Stimulated activated CD4-positive, alpha-beta T cell treated with anti-CD3 and anti-CD28 coated beads, Interleukin-4, amount 100 ng/mL, for 4 hours (primary cell): Measurements from ENCODE around the gene HHAT.

Experiments used
- DNase-seq, 2 experiments: peaks; one replicate each; pipeline ENCODE4 v3.0.0-alpha.2; 2020

Gene HHAT

GRCh38 chr1:210328746-210329503 is at the start of gene HHAT:
Gene HHAT, plus strand, starts transcription at chr1:210328902. Its CDS starts 20,074 bp downstream, at chr1:210348976.
- DNase-seq, result peak; percentile 37 to 57

DNA sequence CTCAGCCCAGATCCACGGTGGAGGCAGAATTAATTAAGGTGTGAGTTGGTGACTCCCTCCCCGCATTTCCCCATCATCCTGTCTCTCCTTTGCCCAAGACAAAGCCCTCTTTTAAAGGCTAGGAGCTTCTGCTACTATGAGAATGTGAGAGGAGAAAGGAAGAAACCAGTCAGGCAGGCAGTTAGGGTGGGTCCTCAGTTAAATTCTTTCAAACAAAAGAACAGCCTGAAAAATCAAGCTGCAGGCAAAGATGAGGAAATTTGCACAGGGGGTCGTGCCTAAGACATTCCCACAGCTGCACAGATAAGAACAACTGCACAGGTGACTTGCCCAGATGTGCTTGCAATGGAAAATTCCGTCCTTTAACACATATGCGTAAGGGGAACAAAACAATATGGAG is 48.5 kb upstream of the HHAT start:
- no peak for DNase-seq

- no peak for DNase-seq
Observed at GRCh38 chr1:210288116-210288515, 40.6 kb upstream of the HHAT start.

DNA sequence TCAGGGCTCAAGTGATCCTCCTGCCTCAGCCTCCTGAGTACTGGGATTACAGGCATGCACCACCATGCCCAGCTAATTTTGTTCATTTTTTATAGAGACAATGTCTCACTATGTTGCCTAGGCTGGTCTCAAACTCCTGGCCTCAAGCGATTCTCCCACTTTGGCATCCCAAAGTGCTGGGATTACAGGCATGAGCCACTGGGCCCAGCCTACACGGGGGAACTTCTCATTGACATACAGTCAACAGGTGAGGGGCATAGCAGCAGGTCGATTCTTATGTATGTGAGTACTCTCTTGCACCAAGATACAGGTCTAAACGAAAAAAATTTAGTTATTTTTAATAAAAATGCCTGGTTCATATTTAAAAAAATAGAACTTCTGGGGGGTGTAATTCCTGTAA is 39.5 kb upstream of the HHAT start:
- no peak for DNase-seq

GRCh38 chr1:210291081-210291764 is 37.5 kb upstream of the HHAT start:
- DNase-seq, result no peak

GRCh38 chr1:210291786-210292230 is 36.9 kb upstream of the HHAT start:
- DNase-seq, result no peak

GRCh38 chr1:210292231-210292871 is 36.4 kb upstream of the HHAT start:
- peak; percentile 28 to 44 for DNase-seq

- no peak for DNase-seq
Observed at GRCh38 chr1:210293171-210293607, 35.5 kb upstream of the HHAT start.

- DNase-seq, result no peak
Observed at GRCh38 chr1:210294999-210295745, 33.5 kb upstream of the HHAT start.

GRCh38 chr1:210296682-210297081 is 32.0 kb upstream of the HHAT start:
- DNase-seq, result no peak

DNA sequence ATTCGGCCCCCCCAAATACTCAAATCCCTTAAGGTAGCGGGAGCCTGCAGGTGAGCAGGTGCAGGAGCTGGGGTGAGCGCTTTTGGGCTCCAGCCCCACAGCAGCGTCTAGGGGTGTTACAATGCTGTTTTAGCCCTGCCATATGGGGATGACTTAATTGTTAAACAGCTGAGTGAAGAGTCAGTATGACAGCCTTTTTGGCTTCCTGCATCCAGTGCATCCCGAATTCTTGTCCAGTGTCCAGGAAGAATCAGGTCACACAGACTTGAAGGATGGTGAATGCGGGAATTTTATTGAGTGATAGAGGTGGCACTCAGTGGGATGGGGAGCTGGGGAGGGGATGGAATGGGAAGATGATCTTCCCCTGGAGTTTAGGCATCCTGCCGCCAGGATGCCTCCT is 30.4 kb upstream of the HHAT start:
- DNase-seq, result no peak

GRCh38 chr1:210298936-210299335 is 29.8 kb upstream of the HHAT start:
- DNase-seq, result no peak

- DNase-seq, result no peak
Observed at GRCh38 chr1:210299501-210299900, 29.2 kb upstream of the HHAT start.

DNA sequence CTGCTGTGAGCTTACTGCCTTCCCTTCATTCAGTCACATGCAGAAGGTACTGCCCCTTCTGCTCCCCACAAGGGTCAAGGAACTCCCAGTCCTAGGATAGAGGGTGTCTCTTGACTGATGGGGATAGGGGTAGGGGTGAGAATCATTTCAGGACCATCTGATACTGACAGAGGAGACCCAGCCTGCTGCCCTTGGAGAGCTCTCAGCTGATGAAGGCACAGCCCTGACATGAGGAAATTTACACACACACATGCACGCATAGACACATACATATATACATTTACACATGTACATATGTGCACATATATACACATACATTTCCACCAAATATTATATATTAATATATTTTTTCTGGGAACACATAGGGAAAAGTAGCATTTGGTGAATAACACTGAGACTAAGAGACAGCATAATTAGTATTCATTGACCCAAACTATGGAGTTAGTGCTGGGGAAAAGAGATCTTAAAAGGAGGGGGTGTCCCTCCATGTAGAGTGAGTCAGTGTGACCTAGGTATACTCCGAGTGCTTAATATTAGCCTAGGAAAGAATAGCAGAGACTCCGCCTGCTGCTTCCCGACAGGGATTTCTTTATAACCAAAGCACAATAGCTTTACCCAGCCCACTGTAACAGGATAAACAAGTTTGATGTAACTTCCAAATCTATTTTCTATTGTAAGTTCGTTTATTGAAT is 27.6 kb upstream of the HHAT start:
- no peak for DNase-seq

DNA sequence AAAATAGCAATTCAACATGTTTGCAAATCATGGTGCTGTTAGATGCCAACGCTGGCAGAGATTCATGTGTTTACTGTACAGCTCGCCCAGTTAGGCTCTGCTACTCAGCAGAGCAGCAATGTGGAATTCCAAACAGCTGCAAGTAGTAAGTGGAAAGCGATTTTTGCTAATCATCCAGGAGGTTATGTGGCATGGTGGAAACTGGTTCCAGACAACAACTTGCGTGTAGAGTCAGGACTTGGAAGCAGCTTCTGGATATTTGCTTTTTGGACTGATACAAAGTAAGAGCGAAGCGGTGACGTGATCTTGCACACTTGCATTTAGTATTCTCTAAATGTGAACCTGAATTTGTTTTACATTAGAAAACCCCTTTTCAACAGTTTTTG is 27.1 kb upstream of the HHAT start:
- no peak for DNase-seq

DNA sequence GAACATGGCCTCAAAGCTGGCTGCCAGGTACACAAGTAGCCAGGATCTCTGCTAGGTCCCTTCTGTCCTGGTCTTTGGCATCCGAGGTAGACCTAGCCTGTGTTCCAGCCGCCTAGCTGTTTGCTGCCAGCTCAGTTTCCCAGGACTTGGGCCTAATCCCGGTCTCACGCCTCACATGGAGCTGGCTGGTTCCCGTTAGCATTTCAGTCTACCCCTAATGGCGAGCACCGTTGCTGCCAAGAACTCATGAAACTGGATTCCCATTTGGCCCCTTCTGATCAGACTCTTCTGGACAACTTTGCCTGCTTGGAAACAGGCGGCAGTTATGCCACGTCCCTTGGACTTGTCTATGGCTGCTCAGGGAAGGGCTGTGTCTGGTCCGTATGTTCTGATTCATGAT is 26.2 kb upstream of the HHAT start:
- no peak for DNase-seq

DNA sequence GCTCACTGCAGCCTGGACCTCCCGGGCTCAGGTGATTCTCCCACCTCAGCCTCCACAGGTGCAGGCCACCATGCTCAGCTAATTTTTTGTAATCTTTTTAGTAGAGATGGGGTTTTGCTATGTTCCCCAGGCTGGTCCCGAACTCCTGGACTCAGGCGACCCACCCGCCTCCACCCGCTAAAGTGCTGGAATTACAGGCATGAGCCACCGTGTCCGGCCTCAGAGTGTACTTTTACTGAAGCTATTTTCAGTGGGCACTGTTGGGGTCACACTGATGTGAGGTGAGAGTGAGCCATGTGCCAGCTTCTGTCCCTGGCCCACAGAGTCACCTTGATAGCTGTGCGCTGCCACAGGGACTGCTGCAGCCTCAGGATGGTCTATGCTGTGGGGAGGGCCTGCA is 25.3 kb upstream of the HHAT start:
- no peak for DNase-seq

DNA sequence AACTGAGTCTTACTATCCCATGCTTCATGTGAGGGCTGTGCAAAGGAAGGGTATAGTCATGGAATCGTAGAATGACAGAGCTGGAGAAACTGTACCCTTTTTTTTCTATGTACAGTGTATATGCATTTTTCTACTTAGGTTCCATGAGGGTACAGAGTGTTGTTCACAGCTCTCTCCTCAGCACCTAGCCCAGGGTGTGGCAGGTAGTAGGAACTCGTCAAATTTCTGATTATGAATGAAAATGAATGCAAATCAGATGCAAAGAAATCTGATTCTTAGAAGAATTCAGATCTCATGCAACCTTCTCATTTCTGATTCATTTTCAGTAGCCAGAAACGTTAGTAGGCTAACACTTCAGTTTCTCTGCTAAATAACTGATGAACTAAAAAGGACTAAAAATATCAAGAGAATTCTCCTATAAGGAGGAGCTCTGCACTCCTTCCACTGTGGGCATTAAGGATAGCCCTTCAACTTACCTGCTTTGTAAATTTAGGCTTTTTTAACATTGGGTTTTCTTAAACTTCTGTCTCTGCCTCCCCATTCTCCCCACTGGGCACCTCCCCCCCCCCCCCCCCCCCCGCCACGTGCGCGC is 18.0 kb upstream of the HHAT start:
- no peak for DNase-seq

DNA sequence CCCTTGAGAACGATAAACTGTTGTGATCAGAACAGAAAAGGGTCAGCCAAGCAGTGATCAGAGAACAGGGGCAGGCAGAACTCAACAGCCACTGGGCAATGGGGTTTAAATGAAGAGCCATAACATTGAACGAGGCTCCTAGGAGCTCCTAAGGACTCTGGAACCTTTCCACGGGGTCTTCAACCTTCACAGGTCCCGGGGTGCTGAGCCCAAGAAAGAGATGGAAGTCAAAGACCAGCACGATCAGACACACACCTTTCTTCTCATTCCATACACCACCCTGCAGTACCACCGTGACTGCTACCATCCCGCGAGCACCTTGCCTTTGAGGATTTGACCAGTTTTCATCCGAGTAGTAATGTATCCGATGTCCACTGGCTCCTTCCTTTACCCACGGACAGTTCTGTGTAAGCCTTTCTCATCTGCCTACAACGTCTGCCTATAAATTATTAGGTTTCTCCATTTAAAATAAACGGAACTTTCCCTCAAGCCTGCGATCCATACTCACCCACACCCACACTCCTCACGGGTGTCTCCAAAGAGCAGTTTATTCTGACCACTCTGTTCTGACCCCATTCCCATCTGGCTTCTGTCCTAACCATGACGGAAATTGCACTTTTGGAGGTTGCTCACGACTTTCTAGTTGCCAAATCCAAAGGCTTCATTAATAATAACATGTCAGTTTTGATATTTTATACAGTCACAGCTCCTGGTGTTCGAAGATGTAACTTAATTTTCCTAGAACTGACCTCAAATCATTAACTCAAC is 16.8 kb upstream of the HHAT start:
- no peak for DNase-seq

DNA sequence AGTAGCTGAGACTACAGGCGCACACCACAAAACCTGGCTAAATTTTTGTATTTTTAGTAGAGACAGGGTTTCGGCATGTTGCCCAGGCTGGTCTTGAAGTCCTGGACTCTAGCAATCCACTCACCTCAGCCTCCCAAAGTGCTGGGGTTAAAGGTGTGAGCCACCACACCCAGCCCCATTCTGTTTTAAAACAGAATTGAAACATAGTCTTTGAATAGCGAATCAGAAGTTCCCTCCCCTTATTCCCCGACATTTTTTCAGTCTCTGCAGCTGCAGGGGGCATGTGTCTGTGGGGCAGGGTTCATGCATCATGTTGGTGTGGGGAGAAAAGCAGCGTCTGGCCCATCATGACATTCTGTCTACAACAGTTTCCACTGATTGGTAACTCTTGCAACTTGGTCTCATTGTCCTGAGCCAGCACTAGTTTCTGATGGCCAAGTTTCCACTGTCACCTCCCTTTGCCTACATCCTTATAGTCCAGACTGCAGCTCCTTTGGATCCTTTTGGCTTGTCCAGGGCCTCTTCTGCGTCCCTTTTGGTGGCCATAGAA is 15.6 kb upstream of the HHAT start:
- no peak for DNase-seq

DNA sequence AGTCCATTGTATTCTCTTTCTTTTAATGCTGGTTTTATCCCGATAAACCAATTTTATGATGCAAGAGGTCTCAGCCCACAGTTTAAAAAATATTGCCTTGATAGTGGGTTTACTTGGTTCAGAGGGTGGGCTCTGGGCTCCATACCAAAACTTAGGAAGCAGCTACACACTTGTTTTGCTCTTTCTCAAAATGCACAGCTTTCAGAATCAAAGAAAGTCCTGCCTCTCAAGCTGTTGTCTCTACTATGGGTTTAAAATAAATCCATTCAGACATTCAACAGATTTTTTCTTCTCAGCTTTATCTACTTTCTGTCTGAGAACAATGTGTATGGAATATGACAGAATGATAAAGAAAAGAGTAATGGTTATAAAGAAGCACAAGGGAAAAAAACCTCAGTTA is 14.8 kb upstream of the HHAT start:
- no peak for DNase-seq
